IPS-20b (cell line): ENCODE measurements around the gene PARP2.

Experiments
- H3K27ac ChIP-seq: one replicate; pipeline ENCODE4 v1.5.1; 2013; ENCODE audit warnings: low read length
- H3K27me3 ChIP-seq: 2 replicates; pipeline ENCODE4 v1.6.1; 2013; ENCODE audit warnings: mild to moderate bottlenecking, low read length, inconsistent platforms; ENCODE audit not compliant: insufficient read depth
- H3K36me3 ChIP-seq: 2 replicates; pipeline ENCODE4 v1.6.1; 2013; ENCODE audit warnings: low read depth, mild to moderate bottlenecking, inconsistent platforms, low read length, moderate library complexity; ENCODE audit not compliant: insufficient read depth
- H3K4me1 ChIP-seq: 2 replicates; pipeline ENCODE4 v1.6.1; 2013; ENCODE audit warnings: mild to moderate bottlenecking, control low read depth, inconsistent platforms, low read length, moderate library complexity; ENCODE audit not compliant: insufficient read depth
- H3K4me3 ChIP-seq: 2 replicates; pipeline ENCODE4 v1.5.1; 2013; ENCODE audit warnings: mild to moderate bottlenecking, low read length, inconsistent platforms
- H3K9ac ChIP-seq: 2 replicates; pipeline ENCODE4 v1.6.1; 2013; ENCODE audit warnings: low read depth, mild to moderate bottlenecking, inconsistent platforms, low read length, moderate library complexity
- H3K9me3 ChIP-seq: 2 replicates; pipeline ENCODE4 v1.6.1; 2013; ENCODE audit warnings: mild to moderate bottlenecking, low read depth, low read length, inconsistent platforms; ENCODE audit not compliant: insufficient read depth

The PARP2 gene

DNA sequence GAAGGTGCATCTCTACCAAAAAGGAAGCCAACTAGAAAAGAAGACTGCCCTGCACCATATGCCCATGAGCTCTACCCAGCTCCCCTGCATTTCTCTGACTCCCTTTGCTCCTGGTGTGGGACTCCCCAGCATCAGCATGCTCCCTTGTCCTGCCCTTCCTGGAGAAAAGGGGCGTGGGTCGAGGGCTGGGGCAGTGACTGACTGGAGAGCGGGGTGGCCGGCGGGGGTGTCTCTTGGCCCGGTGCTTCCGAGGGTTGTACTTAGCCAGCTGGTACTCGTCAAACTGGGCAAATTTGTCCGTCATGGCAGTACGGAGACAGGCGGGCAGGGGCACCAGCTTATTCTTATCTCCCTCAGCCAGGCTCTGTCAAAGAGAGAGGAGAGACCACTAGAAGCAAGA is 60.1 kb downstream of the PARP2 start:
- peaks cover 24% of the 10 kb centered on the region for H3K36me3 ChIP-seq

More for the DNA sequence above, 60.1 kb downstream of the PARP2 start:
- H3K4me1 ChIP-seq, result no peaks in the 10 kb centered on the region
- H3K4me3 ChIP-seq, result no peak overlapping the region
- H3K27me3 ChIP-seq, result no peaks in the 10 kb centered on the region
- H3K9ac ChIP-seq, result no peak overlapping the region
- no peaks in the 10 kb centered on the region for H3K9me3 ChIP-seq
- H3K27ac ChIP-seq, result no peak overlapping the region
